Thoracic aorta (tissue), 2 donors: ENCODE results near the gene TLCD4. TPM values are rescaled to one million over a fixed set of nuclear protein-coding genes. Genes with fewer than 3 reads are reported as not detected.
"Not testable (repeated sequence)": the region's sequence is repeated elsewhere in the genome, so short reads cannot be mapped to it uniquely, and the experiment has no call there.

Experiments
- ATAC-seq: fragments of 150-250 bp; one replicate; pipeline ENCODE4 v1.8.0; 2017; ENCODE audit warnings: low read depth; ENCODE audit not compliant: insufficient number of reproducible peaks, low FRiP score
- DNase-seq: peaks from one replicate; pipeline ENCODE4 v3.0.0-alpha.2; 2020; ENCODE audit warnings: low spot score
- H3K27ac ChIP-seq, 2 donors: fragments of 200-600 bp; sonication (generic); 1 replicate in 1 of 2; 2 replicates in 1 of 2; pipeline ENCODE4 v1.5.1; 2016; ENCODE audit warnings: mild to moderate bottlenecking in 2 of 2, moderate library complexity in 2 of 2
- H3K27me3 ChIP-seq: fragments of 200-600 bp; sonication (generic); replicated peaks from 2 replicates; pipeline ENCODE4 v1.6.0; 2016; ENCODE audit warnings: mild to moderate bottlenecking; ENCODE audit not compliant: insufficient read depth
- H3K36me3 ChIP-seq: fragments of 200-600 bp; sonication (generic); one replicate; pipeline ENCODE4 v1.5.1; 2016
- H3K4me1 ChIP-seq, 2 donors: fragments of 200-600 bp; sonication (generic); 1 replicate in 1 of 2; 2 replicates in 1 of 2; pipeline versions ENCODE4 v1.5.1 to v1.6.0; 2016; ENCODE audit warnings: low read depth in 2 of 2, mild to moderate bottlenecking in 1 of 2; ENCODE audit not compliant: control insufficient read depth in 1 of 2
- H3K4me3 ChIP-seq: fragments of 200-600 bp; sonication (generic); 2 replicates; pipeline ENCODE4 v1.5.1; 2016; ENCODE audit warnings: mild to moderate bottlenecking
- H3K9me3 ChIP-seq: fragments of 200-600 bp; sonication (generic); 2 replicates; pipeline ENCODE4 v1.5.1; 2016
- CTCF ChIP-seq: fragments of 200-600 bp; sonication (generic); IDR thresholded peaks from one replicate; pipeline ENCODE4 v1.5.1; 2019; ENCODE audit warnings: antibody characterized with exemption
- total RNA-seq, 2 donors: library from RNA; depleted of rRNA; stranded (reverse); fragments of >200 nt; gene quantifications; one replicate each; pipeline versions ENCODE4 v1.1.0 to v1.2.3, GENCODE V29; 2016

The TLCD4 gene
- total RNA-seq, 2 donors from 2014 or later, result 8.0 to 9.9 TPM

GRCh38 chr1:95140791-95141190 is 23.6 kb downstream of the TLCD4 start:
- H3K27ac ChIP-seq, result no peak overlapping the region
- no peak for TF ChIP-seq CTCF
- DNase-seq, result no peak
- no peak for ATAC-seq
- H3K4me1 ChIP-seq, result no peaks in the 10 kb centered on the region
- H3K9me3 ChIP-seq, result no peaks in the 10 kb centered on the region
- no peak overlapping the region for H3K4me3 ChIP-seq
- H3K36me3 ChIP-seq, result no peaks in the 10 kb centered on the region
- H3K27me3 ChIP-seq, result no peaks in the 10 kb centered on the region

- TF ChIP-seq CTCF, result no peak
- no peak overlapping the region for H3K27ac ChIP-seq
- DNase-seq, result no peak
- H3K9me3 ChIP-seq, result no peaks in the 10 kb centered on the region
- H3K4me1 ChIP-seq, result no peaks in the 10 kb centered on the region
- H3K36me3 ChIP-seq, result peaks cover 2% of the 10 kb centered on the region
- H3K4me3 ChIP-seq, result no peak overlapping the region
- no peak for ATAC-seq
- H3K27me3 ChIP-seq, result no peaks in the 10 kb centered on the region
Observed at GRCh38 chr1:95145493-95145892, 28.3 kb downstream of the TLCD4 start.

- Histone ChIP-seq H3K36me3 (peaks cover 2% of the 10 kb centered on the region), H3K27me3 (no peaks in the 10 kb centered on the region), H3K27ac (no peak overlapping the region), H3K4me3 (no peak overlapping the region), H3K4me1 (no peaks in the 10 kb centered on the region), H3K9me3 (no peaks in the 10 kb centered on the region)
- DNase-seq (no peak), ATAC-seq (no peak)
- TF ChIP-seq CTCF, result no peak
Observed at GRCh38 chr1:95146637-95147036, 29.5 kb downstream of the TLCD4 start.

- ATAC-seq, result no peak
- no peak for TF ChIP-seq CTCF
Observed at GRCh38 chr1:95154096-95154495, 36.9 kb downstream of the TLCD4 start.

GRCh38 chr1:95165569-95165968 is 48.4 kb downstream of the TLCD4 start:
- not testable (repeated sequence) for H3K9me3 ChIP-seq, H3K4me3 ChIP-seq, DNase-seq, ATAC-seq, H3K27ac ChIP-seq, H3K36me3 ChIP-seq, H3K27me3 ChIP-seq, H3K4me1 ChIP-seq

More at GRCh38 chr1:95154096-95154495, 36.9 kb downstream of the TLCD4 start:
- Histone ChIP-seq H3K4me1 (no peaks in the 10 kb centered on the region), H3K4me3 (no peak overlapping the region), H3K27me3 (no peaks in the 10 kb centered on the region), H3K9me3 (no peaks in the 10 kb centered on the region), H3K27ac (no peak overlapping the region), H3K36me3 (peaks cover 2% of the 10 kb centered on the region)
- no peak for DNase-seq

Other genes with a start within 250 kb of the TLCD4 start
- gene CNN3, start 190.2 kb upstream of the TLCD4 start, total RNA-seq, result 100 to 1,000 TPM; 225 to 257 TPM
- gene ALG14, start 44.4 kb upstream of the TLCD4 start, total RNA-seq, result 1 to 10 TPM; 1.6 TPM
- 1 to 10 TPM; 7.3 to 8.3 TPM for gene RWDD3, start 116.9 kb downstream of the TLCD4 start, total RNA-seq